Activated naive CD4-positive, alpha-beta T cell treated with anti-CD3 and anti-CD28 coated beads, Interleukin-2, amount 10 ng/mL, durations not matched to agents 7 days and 5 days (primary cell): ENCODE measurements around the gene SPSB3.
A peak's percentile ranks its signal among the peaks of the same experiment; 100 is the strongest.

ENCODE experiments used
- CTCF ChIA-PET: fragments of 350-600 bp; sonication (Branson Sonifier 250); formaldehyde crosslinking; loops from one replicate; lab custom pipeline; 2021; ENCODE audit warnings: antibody characterized with exemption; lab: Charles Lee
- DNase-seq: peaks from one replicate; pipeline ENCODE4 v3.0.0-alpha.2; 2020
- H3K27ac Mint-ChIP-seq: one replicate; pipeline ENCODE4 v1.8.0; 2021; ENCODE audit warnings: mild to moderate bottlenecking, moderate library complexity, mixed read lengths
- H3K27me3 Mint-ChIP-seq: one replicate; pipeline ENCODE4 v1.8.0; 2021; ENCODE audit warnings: mild to moderate bottlenecking, mixed read lengths
- H3K36me3 Mint-ChIP-seq: one replicate; pipeline ENCODE4 v1.8.0; 2021; ENCODE audit warnings: mixed read lengths
- H3K4me1 Mint-ChIP-seq: one replicate; pipeline ENCODE4 v1.8.0; 2021; ENCODE audit warnings: mixed read lengths
- H3K4me3 Mint-ChIP-seq: one replicate; pipeline ENCODE4 v1.8.0; 2021; ENCODE audit warnings: mild to moderate bottlenecking, moderate library complexity, mixed read lengths
- H3K9me3 Mint-ChIP-seq: one replicate; pipeline ENCODE4 v1.8.0; 2021; ENCODE audit warnings: mixed read lengths

SPSB3 gene

DNA sequence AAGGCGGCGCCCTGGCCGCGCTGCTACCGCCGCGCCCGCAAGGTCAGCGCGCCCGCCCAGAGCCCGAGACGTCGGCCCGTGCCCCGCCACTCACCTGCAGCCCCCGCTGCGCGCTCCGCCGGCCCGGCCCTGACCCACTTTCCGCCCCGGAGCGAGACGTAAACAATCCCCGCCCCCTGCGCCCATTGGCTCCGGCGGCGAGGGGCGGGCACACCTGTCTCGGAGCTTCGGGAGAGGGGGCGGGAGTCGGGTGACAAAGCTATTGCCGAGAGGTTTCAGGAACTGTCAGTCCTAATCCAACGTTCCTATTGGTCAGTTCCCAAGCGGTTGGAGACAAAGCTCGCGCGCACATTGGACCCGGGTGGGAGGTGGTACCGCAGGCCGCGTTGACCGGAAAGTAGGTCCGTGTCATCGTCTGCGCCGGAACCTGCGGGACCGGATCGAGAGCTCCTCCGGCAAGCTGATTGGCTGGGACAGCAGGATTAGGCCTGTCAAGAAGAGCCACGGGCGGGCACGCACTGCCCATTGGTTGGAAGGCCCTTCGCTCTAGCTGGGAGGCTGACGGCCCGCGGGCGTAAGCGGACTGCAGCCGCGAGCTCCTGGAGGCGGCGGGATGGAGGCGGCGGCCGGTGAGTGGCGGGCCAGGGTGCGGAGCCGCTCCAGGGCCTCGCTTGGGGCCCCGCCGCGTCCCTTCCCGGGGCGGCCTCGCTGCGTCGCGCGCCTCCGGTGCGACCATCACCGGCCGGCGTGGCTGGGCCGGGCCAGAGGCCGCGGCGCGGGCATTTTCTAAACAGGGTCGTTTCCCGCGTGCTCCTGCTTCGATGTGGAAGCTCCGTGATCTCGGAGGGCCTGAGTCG lies at the start of gene SPSB3, which contains the start of gene NUBP2:
Gene SPSB3, minus strand, starts transcription at position 164 of the 857 bp plus-strand sequence. CDS start 1,088 bp downstream, outside the sequence.
Gene NUBP2, plus strand, starts transcription at position 553 of the 857 bp plus-strand sequence. Its CDS starts 61 bp downstream, at position 614.
- Mint-ChIP-seq H3K36me3 (no peaks in the 10 kb centered on the region), H3K9me3 (no peaks in the 10 kb centered on the region), H3K4me3 (peak within 1 kb of the TSS; percentile 86), H3K4me1 (peaks cover 28% of the 10 kb centered on the region), H3K27me3 (no peaks in the 10 kb centered on the region), H3K27ac (peak within 1 kb of the TSS; percentile 89)
- peak; percentile 100 for DNase-seq
- CTCF ChIA-PET: interaction anchor here (0.6 to 1.3 kb wide), 6 partner anchors 9 to 709 kb away, joined by 3 to 10 read pairs (median 5); partner anchors contain the start of genes EME2, MAPK8IP3 and MRPS34

DNA sequence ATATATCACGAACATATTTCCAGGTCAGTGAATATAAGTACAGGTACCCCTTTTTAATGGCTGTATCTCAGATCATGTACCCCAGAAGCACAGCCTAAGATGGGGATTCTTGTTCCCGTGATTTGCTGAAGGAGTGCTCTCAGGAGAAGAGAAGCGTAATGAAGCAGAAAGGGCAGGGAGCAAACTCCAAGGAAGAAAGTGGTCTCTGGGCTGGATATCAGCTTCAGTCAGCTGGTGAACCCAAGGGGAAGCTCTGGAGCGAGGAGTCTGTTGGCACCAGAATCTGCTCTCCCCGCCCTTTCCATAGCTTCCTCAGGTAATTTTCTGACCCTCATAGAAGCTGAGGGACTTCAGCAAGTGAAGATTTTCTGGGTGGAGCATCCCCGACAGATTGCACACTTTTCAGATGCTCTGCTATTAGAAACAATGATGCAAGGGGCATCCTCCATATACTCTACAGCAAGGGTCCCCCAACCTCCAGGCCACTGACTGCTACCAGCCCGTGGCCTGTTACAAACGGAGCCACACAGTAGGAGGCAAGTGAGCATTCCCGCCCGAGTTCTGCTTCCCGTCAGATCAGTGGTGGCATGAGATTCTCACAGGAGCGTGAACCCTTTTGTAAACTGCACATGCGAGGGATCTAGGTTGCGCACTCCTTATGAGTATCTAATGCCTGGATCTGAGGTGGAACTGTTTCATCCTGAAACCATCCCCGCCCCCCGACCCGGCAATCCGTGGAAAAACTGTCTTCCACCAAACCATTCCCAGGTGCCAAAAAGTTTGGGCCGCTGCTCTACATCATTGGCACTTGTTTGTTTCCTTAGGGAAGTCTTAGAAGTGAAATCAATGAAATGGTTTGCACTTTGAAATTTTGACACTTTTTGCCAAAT lies 49.1 kb upstream of the SPSB3 start:
- Mint-ChIP-seq H3K36me3 (peaks cover 2% of the 10 kb centered on the region), H3K9me3 (no peaks in the 10 kb centered on the region)

DNA sequence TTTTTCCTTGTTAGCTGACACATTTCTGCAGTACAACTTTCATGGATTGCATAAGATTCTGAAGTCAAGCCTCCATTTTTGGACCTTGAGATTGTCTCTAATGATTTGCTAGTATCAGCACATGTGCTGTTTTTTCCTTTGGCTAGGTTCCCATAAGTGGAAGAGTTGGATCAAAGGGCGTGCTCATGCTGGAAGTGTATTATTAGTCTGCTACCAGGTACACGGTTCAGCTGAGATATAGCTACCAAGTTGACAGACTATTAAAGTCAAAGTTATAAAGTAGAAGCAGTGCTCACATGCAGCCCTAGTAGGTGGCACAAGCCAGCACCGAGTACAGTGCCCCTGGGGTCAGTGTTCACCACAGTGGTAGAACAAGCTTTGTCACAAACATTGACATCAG lies 47.8 kb upstream of the SPSB3 start:
- H3K4me1 Mint-ChIP-seq: peaks cover 32% of the 10 kb centered on the region

More for the DNA sequence above, 49.1 kb upstream of the SPSB3 start:
- no peak overlapping the region for H3K27ac Mint-ChIP-seq
- CTCF ChIA-PET: no interaction called here
- no peak for DNase-seq
- peaks cover 5% of the 10 kb centered on the region for H3K27me3 Mint-ChIP-seq
- H3K4me1 Mint-ChIP-seq: peaks cover 24% of the 10 kb centered on the region
- H3K4me3 Mint-ChIP-seq: no peak overlapping the region

DNA sequence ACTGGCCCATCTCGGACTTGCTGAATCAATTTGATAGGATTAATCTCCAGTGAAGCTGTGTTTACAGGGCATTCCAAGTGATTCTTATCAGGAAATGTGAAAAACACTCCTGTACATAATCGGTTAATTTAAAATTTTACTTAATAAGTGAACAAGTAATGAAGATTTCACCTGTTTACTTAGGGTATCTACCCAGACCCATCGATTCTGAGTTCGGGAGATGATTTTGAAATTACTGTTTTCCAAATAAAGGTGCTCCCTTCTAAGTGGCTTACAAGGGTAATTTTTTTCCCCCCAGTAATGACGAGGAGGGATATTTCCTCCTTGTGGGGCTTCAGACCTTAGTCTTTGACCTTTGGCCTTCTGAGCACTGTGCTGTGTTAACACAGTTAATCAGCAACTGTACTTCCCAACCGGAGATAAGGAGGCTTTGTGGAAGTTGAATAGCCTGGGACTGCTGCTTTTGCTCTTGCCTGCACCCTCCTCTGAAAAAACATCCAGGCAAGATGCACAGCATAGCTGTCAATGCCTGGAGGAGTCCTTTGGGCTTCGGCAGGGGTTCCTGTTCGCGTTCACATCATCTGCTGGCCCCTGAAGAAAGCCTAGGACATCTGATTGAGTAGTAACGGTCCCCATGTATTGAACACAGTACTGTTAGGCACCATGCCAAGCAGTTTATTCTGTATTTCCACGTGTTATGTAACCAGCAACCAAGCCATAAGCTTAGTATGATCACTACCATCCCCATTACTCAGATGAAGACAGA lies 46.5 kb upstream of the SPSB3 start:
- peaks cover 5% of the 10 kb centered on the region for H3K27me3 Mint-ChIP-seq
- CTCF ChIA-PET: no interaction called here
- peaks cover 2% of the 10 kb centered on the region for H3K36me3 Mint-ChIP-seq
- H3K9me3 Mint-ChIP-seq: no peaks in the 10 kb centered on the region
- no peak for DNase-seq
- H3K4me1 Mint-ChIP-seq: peaks cover 40% of the 10 kb centered on the region
- no peak overlapping the region for H3K27ac Mint-ChIP-seq
- H3K4me3 Mint-ChIP-seq: peak overlapping the region; percentile 49

More for the DNA sequence above, 47.8 kb upstream of the SPSB3 start:
- no peaks in the 10 kb centered on the region for H3K9me3 Mint-ChIP-seq
- no peak for DNase-seq
- no peak overlapping the region for H3K4me3 Mint-ChIP-seq
- peaks cover 2% of the 10 kb centered on the region for H3K36me3 Mint-ChIP-seq
- CTCF ChIA-PET: no interaction called here
- H3K27ac Mint-ChIP-seq: no peak overlapping the region
- peaks cover 5% of the 10 kb centered on the region for H3K27me3 Mint-ChIP-seq

DNA sequence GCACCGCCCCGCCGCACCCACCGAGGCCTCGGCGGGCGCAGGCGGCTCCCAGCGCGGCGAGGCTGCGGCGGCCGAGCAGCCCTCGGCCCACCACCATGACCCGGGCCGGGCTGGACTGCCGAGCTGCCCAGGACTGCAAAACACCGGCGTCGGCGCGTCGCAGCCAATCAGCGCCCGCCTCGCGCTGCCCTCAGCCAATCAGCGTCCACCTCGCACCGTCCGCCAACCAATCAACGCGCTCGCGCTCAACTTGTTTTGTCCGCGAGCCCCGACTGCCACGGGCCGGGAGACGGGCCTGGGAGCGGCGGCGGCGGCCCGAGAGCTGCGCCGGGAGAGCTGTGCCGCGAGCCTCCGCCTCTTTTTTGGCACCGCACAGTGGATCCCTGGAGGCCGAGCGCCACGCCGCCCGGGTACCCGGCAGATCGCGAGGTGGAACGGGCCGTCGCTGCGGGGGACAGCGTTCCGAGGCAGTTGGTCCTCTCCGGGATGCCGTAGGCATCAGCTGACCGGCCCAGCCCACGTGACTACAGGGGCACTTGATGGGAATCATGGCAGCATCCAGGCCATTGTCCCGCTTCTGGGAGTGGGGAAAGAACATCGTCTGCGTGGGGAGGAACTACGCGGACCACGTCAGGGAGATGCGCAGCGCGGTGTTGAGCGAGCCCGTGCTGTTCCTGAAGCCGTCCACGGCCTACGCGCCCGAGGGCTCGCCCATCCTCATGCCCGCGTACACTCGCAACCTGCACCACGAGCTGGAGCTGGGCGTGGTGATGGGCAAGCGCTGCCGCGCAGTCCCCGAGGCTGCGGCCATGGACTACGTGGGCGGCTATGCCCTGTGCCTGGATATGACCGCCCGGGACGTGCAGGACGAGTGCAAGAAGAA lies 44.6 kb upstream of the SPSB3 start, which contains the start of the genes FAHD1 and HAGH:
Gene FAHD1, plus strand, starts transcription at position 516 of the 883 bp plus-strand sequence. Its CDS starts 33 bp downstream, at position 549.
Gene HAGH, minus strand, starts transcription at position 135 of the 883 bp plus-strand sequence. Its CDS starts 38 bp downstream, at position 97.
- H3K36me3 Mint-ChIP-seq: peaks cover 4% of the 10 kb centered on the region
- H3K27me3 Mint-ChIP-seq: peaks cover 5% of the 10 kb centered on the region
- H3K27ac Mint-ChIP-seq: peak within 1 kb of the TSS; percentile 94
- H3K4me1 Mint-ChIP-seq: peaks cover 42% of the 10 kb centered on the region
- CTCF ChIA-PET: interaction anchor here (1.0 kb wide), 1 partner anchor 13 kb away, joined by 3 read pairs; no protein-coding TSS in a partner anchor
- DNase-seq: peak; percentile 91
- H3K9me3 Mint-ChIP-seq: no peaks in the 10 kb centered on the region
- H3K4me3 Mint-ChIP-seq: peak within 1 kb of the TSS; percentile 90

DNA sequence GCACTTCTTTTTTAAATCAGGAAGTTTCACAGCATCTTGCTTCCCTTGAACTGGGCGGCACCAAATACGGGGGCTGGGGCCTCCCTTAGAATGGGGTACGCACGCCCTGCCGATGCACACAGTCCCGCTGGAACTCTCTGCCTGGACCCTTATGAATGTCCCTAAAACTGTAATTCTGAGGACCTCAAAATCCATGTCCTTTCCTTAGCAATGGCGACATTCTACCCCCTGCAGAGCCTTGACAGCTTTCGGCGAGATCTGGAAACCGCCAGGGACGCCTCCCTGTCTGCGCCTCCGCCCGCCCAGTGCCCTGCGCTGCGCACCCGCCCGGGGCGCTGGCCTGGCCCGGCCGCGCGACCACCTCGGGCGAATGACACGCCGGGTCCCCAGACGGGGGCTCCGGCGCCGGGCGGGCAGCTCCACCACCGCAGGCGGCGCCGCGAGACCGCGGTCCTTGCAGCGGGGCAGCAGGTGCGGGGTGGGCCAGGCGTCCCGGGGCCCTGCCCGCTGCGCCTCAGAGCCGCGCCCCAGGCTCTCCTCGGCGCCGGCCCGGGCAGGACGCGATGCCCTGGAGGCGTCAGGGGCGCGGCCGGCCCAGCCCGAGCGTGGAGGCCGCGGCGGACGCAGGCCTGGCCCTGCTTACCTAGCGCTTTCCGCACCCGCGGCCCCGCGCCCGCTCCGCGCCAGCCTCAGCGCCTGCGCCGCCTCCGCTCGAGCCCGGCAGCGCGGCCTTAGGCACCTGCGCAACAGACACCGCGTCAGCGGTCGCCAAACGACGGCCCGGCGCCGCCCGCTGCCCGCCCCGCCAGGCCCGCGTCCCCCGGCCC lies 43.7 kb upstream of the SPSB3 start:
- Mint-ChIP-seq H3K4me1 (peaks cover 42% of the 10 kb centered on the region), H3K9me3 (no peaks in the 10 kb centered on the region), H3K36me3 (peaks cover 3% of the 10 kb centered on the region), H3K27ac (peak overlapping the region; percentile 91), H3K4me3 (peak overlapping the region; percentile 82), H3K27me3 (peaks cover 5% of the 10 kb centered on the region)
- CTCF ChIA-PET: no interaction called here
- DNase-seq: peak; percentile 79

DNA sequence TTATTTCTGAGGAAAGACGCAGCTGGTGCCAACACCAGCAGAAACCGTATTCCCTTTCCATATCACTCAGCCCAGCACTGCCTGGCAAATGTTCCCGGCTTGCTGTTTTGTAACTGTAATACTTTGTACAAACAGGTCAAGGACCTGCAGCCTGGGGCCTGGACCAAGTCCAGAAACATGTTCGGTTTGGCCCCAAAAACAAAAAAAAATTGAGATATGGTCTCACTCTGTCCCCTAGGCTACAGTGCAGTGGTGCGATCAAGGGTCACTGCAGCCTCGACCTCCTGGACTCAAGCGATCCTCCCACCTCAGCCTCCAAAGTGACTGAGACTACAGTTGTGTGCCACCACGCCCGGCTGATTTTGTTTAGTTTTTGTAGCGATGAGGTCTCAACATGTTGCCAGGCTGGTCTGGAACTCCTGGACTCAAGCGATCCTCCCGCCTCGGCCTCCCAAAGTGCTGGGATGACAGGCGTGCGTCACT lies 43.1 kb upstream of the SPSB3 start:
- peaks cover 1% of the 10 kb centered on the region for H3K36me3 Mint-ChIP-seq
- H3K9me3 Mint-ChIP-seq: no peaks in the 10 kb centered on the region
- peak overlapping the region; percentile 91 for H3K27ac Mint-ChIP-seq
- CTCF ChIA-PET: no interaction called here
- peaks cover 5% of the 10 kb centered on the region for H3K27me3 Mint-ChIP-seq
- peaks cover 40% of the 10 kb centered on the region for H3K4me1 Mint-ChIP-seq
- H3K4me3 Mint-ChIP-seq: peak overlapping the region; percentile 82
- no peak for DNase-seq

DNA sequence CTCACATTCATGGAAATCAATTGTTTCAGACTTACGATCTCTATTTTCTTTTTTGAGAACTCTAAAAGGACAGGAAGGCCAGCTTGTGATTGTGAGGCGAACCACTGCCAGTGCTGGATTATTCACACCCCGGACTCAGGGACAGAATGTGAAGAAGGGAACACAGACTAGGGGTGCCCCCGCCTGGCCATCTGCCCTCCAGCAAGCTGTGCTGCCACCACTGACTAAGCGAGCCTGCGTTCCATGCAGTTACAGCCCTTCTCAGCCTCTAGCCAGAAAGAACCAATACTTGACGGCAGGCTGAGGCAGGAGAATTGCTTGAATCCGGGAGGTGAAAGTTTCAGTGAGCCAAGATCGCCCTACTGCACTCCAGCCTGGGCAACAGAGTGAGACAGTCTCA lies 41.5 kb upstream of the SPSB3 start:
- Mint-ChIP-seq H3K27me3 (peaks cover 5% of the 10 kb centered on the region), H3K4me3 (peak overlapping the region; percentile 23), H3K36me3 (peaks cover 1% of the 10 kb centered on the region), H3K9me3 (no peaks in the 10 kb centered on the region), H3K27ac (no peak overlapping the region), H3K4me1 (peaks cover 32% of the 10 kb centered on the region)
- DNase-seq: peak; percentile 29
- CTCF ChIA-PET: interaction anchor here (1.1 kb wide), 1 partner anchor 10 kb away, joined by 6 read pairs; no protein-coding TSS in a partner anchor

DNA sequence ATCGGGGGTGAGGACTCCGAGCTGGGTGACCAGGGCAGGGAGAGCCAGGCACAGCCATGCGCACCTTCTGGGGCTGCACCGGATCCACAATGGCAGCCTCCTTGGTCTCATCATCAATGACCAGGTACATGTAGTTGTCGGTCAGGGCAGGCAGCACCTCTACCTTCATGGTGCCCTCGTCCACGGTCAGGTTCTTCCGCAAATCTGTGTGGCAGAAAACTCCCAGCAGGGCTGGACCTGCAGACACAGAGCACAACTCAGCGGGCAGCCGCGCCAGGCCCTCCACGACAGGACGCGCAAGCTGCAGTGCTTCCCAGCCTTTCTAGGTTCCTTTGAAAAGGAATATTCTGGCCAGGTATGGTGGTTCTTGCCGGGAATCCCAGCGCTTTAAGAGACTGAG lies 40.4 kb upstream of the SPSB3 start:
- Mint-ChIP-seq H3K27me3 (peaks cover 5% of the 10 kb centered on the region), H3K36me3 (peaks cover 1% of the 10 kb centered on the region), H3K27ac (no peak overlapping the region), H3K4me1 (peaks cover 24% of the 10 kb centered on the region), H3K9me3 (no peaks in the 10 kb centered on the region), H3K4me3 (no peak overlapping the region)
- CTCF ChIA-PET: interaction anchor here (0.7 kb wide), 1 partner anchor 53 kb away, joined by 3 read pairs; no protein-coding TSS in a partner anchor
- DNase-seq: no peak

DNA sequence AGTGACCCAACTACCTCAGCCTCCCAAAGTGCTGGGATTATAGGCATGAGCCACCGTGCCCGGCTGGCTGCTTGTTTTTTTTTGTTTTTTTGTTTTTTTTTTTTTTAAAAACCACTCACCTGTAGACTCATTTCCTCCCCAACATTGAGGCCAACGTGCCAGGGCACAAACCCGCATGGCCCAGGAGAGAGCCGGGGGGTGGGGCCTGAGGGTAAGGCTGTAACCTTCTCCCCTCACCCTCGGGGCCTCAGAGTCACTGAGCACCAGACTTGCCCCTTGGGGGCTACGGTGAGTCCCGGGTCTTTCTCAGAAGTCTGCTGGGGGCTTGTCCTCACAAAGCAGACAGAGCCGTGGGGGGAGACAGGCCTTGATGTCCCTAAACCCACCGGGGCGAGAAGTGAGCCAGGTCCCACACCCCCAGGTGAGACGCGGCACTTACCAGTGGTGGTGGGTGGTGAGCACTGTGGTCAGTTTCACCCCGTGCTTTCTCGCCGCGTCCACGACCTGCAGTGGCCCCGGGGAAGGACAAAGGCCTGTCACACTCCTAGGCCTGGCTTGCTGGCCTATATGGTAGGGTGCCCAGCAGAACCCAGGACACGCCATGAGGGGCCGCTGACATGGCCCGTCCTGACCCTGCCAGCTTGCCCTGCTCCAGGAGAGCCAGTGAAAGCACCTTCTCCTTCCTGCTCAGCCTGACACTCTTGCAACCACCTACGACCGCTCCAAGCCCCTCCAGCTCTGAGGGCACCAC lies 39.7 kb upstream of the SPSB3 start:
- DNase-seq: no peak

DNA sequence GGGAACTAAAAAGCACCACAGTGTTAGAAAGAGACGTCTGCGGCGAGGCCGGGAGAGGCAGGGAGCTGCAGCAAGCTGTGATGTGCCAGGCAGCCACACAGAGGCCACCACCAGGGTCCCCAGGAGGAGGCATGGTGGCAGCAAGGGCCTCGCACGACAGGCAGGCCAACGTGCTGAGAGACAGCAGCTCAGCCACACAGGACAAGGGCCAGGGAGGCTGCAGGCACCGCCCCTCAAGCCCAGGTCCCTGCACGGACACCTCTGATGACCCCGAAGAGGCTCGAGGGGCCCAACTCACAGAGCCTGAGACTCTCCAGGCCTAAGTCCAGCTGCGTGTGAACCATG lies 38.5 kb upstream of the SPSB3 start:
- no peaks in the 10 kb centered on the region for H3K27me3 Mint-ChIP-seq
- peaks cover 18% of the 10 kb centered on the region for H3K4me1 Mint-ChIP-seq
- H3K9me3 Mint-ChIP-seq: no peaks in the 10 kb centered on the region
- H3K4me3 Mint-ChIP-seq: no peak overlapping the region
- H3K27ac Mint-ChIP-seq: no peak overlapping the region
- peaks cover 3% of the 10 kb centered on the region for H3K36me3 Mint-ChIP-seq
- CTCF ChIA-PET: no interaction called here
- DNase-seq: no peak

More for the DNA sequence above, 39.7 kb upstream of the SPSB3 start:
- Mint-ChIP-seq H3K4me3 (no peak overlapping the region), H3K9me3 (no peaks in the 10 kb centered on the region), H3K4me1 (peaks cover 18% of the 10 kb centered on the region), H3K27ac (no peak overlapping the region), H3K27me3 (peaks cover 4% of the 10 kb centered on the region), H3K36me3 (peaks cover 3% of the 10 kb centered on the region)
- CTCF ChIA-PET: no interaction called here
